Panc1 (cell line): Measurements from ENCODE around the gene GNLY.

ENCODE experiments used
- CTCF ChIP-seq: fragments of 450-650 bp; IDR thresholded peaks from 2 replicates; pipeline ENCODE4 v1.5.1; 2017; ENCODE audit warnings: mild to moderate bottlenecking
- POLR2AphosphoS5 ChIP-seq: IDR thresholded peaks from 2 replicates; pipeline ENCODE4 v1.6.1; 2012; ENCODE audit warnings: mild to moderate bottlenecking, low read depth, low read length, moderate library complexity

GRCh38 chr2:85744741-85745601 lies 50.8 kb downstream of the GNLY start:
- TF ChIP-seq CTCF (no peak), POLR2AphosphoS5 (no peak)
